K562 (cell line): Measurements from ENCODE around the gene ATG14.

ENCODE experiments used
- BHLHE40 ChIP-seq: IDR thresholded peaks from 2 replicates; pipeline ENCODE4 v1.6.1; 2011; ENCODE audit warnings: low read length, improper control_type of control experiment
- CEBPB ChIP-seq: fragments of 450-650 bp; IDR thresholded peaks from 2 replicates; pipeline ENCODE4 v1.6.1; 2016; ENCODE audit warnings: missing genetic modification characterization, missing compliant biosample characterization
- ZNF174 ChIP-seq: fragments of 250-450 bp; sonication (Bioruptor Pico); IDR thresholded peaks from 2 replicates; pipeline ENCODE4 v1.4.0; 2020; ENCODE audit warnings: mild to moderate bottlenecking

GRCh38 chr14:55336691-55337090, 74.9 kb downstream of the ATG14 start:
- TF ChIP-seq BHLHE40 (no peak), ZNF174 (CRISPR knock-in tag) (no peak), CEBPB (tag) (no peak)
